HL-60/S4 (cell line): ENCODE results near the gene RIPOR2.
"Not testable (repeated sequence)": the region's sequence is repeated elsewhere in the genome, so short reads cannot be mapped to it uniquely, and the experiment has no call there.

ENCODE experiments used
- in situ Hi-C: fragments of 300-500 bp; cut with MboI; formaldehyde crosslinking; loops from 2 replicates; pipeline ENCODE4 v1.14.3; 2022; ENCODE audit warnings: low sequenced_read_pairs

RIPOR2 gene

DNA sequence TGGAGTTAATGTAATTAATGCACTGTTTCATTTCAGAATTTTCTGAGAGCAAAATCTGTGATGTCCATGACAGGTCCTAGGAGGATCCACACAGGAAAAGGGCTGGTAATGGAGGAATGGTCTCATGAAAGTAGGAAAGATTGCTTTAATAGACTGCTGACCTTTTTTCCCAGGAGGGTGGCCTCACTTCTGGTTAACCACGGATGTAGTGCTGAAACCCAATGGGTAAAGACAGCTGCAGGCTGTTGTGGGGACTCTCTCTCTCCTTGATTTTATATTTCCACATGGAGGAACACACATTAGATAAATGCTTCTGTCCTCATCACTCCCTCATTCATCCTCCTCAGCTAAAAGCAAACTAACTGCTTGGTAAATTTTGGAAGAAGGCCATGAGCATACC, 23.6 kb upstream of the RIPOR2 start:
- in situ Hi-C loops = no loop called here

DNA sequence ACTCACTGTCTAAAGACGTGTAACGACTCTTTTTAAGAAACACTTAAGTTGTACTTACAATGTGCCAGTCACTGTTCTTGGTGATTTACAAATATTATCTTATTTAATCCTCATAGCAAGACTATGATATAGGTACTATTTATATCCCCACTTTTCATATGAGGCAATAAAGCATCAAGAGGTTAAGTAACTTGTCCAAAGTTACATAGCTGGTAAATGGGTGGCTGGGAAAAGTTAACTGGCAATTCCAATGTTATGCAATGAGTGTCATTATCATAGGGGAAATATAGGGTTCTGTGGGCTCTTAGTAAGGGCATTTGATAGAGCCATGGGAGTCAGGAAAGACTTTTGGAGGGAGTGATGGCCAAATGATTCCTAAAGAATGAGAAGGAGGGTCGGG, 21.4 kb upstream of the RIPOR2 start:
- in situ Hi-C loops = no loop called here

GRCh38 chr6:24953726-24954125, 18.0 kb upstream of the RIPOR2 start:
- in situ Hi-C loops = no loop called here

DNA sequence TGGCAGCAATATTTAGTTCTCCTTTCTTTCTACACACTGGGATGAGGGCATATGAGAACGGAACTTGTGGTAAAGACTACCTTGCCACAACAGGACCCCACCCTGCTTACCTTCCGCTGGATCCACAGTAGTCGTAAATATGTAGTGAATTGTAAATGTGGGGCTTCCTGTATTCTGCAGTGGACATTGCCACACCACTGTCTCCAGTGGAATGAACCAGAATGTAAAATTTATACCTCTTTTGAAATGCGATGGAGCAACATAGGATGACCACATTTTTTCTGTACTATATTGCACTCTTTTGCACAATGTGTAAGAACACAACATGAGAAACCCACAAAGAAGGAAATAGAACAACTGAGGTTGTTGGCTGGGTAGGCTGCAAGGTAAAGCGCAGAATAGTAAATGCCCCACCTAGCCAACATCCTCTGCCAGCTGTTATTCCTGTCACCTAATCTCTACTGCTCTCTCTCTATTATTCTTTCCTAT, 16.1 kb upstream of the RIPOR2 start:
- in situ Hi-C loops = no loop called here

DNA sequence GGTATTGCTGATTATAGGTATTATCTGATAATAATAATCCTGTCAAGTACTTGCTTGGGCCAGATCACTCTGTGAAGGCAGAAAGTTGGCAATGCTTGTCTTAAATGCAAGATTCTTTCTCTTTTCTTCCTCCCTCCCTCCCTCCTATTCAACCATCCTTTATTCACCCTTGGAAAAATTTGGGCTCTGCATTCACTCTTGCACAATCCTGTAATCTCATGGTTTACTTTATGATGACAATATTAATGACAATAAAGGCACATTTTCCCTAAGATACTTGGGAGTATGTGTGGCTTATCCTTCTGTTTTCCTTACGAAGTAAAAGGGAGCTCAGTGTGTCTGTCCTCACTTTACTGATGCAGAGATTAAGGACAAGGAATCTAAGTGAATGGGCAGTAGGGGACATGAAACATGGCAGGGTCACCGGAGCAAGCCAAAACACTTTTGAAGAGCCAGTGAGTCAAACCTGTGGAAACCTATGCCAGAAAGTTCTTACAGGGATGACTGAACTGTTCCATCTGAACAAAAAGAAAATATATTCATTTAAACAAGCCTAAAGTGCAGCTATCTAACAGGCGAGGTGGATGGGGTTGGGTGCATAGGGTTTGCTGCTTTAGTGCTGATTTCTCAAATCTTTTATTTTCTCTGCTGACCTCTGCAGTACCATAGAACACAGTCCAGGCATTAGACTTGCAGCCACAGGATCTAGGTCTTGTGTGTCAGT, 14.6 kb upstream of the RIPOR2 start:
- in situ Hi-C loops = no loop called here

DNA sequence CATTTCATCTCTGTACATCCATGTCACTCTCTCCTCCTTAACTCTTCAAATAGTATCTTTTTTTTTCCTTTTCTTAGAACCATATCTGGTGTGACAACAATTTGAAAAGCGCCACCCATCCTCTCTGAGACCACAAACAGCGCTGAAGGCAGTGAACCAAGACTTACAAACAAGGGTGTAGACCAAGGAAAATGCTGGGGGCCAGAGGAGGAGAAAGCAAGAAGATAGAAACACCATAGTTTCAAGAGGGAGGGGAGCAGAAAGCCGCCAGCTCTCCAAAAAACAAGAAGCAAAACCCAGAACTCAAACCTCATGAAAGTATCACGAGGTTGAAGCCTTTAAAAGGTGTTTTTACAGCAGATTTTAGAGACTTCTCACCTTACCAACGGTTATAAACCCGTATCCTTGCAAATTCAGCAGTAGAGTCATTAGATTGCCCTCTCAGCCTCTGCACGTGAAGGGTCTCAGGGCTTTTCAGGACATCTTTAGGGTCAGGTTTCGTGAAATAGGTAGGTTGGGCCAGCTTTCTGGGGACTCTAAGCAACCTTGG, 13.3 kb upstream of the RIPOR2 start:
- in situ Hi-C loops = no loop called here

GRCh38 chr6:24948261-24948660, 12.5 kb upstream of the RIPOR2 start:
- in situ Hi-C loops = not testable (repeated sequence)

DNA sequence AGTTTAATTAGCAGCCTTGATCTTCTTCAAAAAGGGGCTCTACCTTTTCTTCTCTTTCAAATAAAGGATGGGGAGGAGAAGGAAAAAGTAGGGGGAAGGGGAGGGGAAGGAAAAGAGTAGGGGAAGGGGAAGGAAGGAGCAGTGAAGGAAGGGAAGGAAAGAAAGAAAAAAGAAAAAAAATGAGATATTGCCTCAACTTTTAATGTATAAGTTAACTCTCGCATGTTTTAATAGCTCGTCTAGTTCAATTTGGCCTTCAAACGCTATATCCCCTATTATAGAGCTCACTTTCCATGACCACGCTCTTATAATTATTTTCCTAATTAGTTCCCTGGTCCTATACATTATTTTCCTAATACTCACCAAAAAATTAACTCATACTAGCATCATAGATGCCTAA, 11.9 kb upstream of the RIPOR2 start:
- in situ Hi-C loops = no loop called here

GRCh38 chr6:24945054-24945453, 9.3 kb upstream of the RIPOR2 start:
- in situ Hi-C loops = no loop called here

DNA sequence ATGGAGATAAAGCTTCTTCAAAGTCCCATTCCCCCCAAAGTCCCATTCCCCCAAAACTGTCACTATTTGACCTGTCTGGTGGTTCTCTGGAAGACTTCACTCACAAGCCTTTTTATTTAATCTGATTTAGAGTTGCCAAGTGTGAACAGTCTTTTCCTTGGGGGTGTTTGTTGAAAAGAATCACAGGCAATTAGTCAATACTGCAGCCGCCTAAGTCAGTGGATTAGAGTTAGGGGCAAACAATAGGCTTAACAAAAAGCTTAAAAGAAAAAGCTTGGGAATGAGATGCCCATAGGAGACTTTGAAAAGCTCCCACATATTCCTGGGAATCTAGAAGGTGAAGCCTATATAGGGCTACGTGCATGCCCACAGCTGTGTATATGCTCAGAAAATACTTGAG, 8.0 kb upstream of the RIPOR2 start:
- in situ Hi-C loops = no loop called here

- in situ Hi-C loops = no loop called here
These were observed 4.7 kb upstream of the RIPOR2 start for GRCh38 chr6:24940311-24940917.

DNA sequence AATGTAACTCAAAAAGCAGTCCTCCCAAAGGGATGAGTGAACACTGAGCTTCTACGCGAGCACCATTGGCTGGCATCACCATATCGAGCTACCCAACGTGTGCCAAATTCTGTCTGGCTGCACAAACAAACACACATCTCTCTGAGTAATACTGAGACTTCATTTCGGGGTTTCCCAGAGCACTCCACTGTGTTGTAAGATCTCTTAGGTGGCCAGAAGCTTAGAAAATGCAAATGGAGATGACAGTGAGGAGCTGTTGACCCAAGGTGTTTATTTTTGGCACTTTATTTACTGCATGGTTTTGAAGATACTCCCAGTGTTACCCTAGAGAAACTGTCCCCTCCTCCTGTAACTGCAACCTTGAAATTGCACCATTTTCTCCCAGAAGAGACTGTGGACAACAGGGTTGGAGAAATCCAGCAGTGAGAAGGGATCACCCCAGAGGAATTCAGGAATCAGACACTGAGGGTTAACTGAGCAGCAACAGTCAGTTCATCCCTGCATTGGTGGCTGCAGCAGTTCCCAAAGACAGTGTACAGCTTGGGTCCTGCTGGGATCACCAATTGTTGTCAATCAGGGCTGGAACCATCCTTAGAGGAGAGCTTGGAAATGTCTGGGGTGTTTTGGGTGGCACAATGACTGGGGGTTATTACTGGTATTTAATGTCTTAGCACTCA, 1.0 kb upstream of the RIPOR2 start:
- in situ Hi-C loops = no loop called here

DNA sequence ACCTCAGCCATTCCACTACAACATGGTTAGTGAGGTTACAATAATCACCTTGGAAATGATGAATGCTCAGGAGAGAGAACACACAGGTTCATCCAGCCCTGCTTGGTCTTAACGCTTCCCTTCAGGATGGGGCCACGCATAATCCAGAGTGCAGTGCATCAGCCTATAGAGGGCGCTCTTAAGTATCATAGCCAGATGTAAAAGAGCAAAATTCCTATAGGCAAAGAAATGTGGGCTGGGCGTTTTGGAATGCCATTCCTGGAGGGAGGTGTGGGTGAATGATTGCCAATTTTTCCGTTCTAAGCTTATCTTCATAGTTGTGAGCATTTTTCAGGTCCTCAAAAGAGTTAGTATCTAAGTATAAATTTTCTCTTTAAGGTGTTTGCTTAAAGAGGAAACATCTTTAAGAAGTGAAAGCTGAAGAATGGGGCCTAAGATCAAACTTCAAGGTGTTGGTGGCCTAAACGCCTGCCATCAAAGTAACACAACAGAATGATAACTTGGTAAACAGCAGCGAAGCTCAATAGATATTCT, 1.8 kb downstream of the RIPOR2 start:
- in situ Hi-C loops = no loop called here

DNA sequence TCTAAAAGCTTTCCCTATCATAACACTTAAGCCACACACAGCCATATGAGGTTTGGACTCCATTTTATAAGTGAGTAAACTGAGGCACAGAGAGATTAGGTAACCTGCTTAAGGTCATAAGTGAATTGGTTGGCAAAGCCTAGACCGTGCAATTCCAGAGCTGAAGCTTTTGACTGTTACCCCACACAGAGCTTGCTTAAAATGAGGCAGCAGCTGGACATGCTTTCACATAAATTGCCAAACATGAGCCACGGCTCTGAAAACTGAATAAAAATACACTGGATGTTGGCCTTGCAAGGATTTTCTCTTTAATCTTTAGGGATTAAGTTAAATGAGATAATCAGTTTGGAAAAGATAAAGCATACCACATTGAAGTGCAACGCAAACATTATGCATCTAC, 2.5 kb downstream of the RIPOR2 start:
- in situ Hi-C loops = no loop called here

GRCh38 chr6:24932832-24933231, 2.9 kb downstream of the RIPOR2 start:
- in situ Hi-C loops = no loop called here

- in situ Hi-C loops = no loop called here
These were observed 3.8 kb downstream of the RIPOR2 start for GRCh38 chr6:24931718-24932691.

DNA sequence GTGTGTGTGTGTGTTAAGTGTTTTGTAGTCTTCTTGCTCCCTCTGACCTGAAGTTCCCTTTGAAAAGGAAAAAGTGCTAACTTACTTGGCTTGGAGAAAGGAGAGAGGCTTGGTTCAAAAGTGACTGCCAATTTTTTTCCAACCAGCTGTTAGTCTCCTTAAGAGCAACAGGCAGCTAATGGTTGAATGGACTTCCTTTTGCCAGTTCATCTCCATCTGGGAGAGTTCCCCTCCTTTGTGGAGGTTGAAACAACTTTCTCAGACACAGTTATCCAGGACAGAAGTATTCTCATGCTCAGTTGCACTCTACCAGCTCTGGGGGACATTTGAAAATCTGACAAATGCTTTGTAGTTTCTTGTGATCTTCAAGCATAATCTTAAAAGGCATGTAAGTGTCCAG, 4.5 kb downstream of the RIPOR2 start:
- in situ Hi-C loops = no loop called here

- in situ Hi-C loops = no loop called here
These were observed 5.3 kb downstream of the RIPOR2 start for GRCh38 chr6:24930431-24930871.

- in situ Hi-C loops = no loop called here
These were observed 6.5 kb downstream of the RIPOR2 start for GRCh38 chr6:24929242-24929641.

DNA sequence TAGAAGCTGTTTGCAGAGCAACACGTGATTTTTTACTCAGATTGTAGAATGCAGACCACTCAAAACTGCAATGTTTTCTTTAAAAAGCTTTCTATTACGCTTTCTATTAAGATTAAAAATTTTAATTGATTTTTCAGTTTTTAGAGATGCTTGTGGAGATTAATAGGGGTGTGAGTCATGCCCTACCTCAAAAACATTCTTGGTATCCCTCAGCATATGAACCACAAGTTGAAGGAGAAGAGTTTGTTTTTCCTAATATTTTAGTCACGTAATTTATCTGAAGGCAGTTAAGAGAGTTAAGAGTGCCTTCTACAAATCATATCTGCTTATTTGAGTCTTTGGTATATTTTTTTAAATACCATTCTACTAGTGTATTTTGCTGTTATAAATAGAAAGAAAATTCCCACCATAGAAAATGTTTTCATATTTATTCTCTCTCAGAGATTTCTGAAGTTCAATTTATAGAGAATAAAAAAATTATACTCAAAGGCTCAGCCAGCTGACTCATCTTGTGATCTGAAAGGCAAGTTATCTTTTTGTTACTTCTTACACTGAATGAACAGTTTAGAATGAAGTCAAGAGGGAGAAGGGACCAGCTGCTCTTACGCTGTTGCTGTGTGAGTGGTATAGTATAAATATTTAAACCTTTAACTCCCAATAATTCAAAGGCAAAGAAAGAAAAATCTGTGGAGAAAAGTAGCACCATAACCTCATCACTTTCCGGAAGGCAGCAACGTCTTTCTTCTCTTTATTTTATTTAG, 7.6 kb downstream of the RIPOR2 start:
- in situ Hi-C loops = no loop called here
